Stimulated activated naive B cell treated with anti-CD40 and anti-IgM and Interleukin-4, amounts not matched to agents 10 μg/mL and 1 μg/mL and 100 μg/mL, for 72 hours (primary cell): ENCODE data around the gene XIRP2.

Experiments used
- ATAC-seq, 2 donors: fragments of 150-1000 bp; cut with Tn5 transposase; replicated peaks; 2 replicates each; pipeline ENCODE4 v1.10.0; 2021; ENCODE audit warnings: moderate library complexity in 1 of 2
- DNase-seq: peaks from one replicate; pipeline ENCODE4 v3.0.0; 2021
- H3K27ac Mint-ChIP-seq: one replicate; pipeline ENCODE4 v1.8.0; 2022; ENCODE audit warnings: mild to moderate bottlenecking, mixed read lengths
- H3K27me3 Mint-ChIP-seq, 2 donors: one replicate each; pipeline ENCODE4 v1.8.0; 2022; ENCODE audit warnings: mixed read lengths in 2 of 2
- H3K36me3 Mint-ChIP-seq, 2 donors: one replicate each; pipeline ENCODE4 v1.8.0; 2022; ENCODE audit warnings: mixed read lengths in 2 of 2, mild to moderate bottlenecking in 1 of 2
- H3K4me1 Mint-ChIP-seq, 2 donors: one replicate each; pipeline ENCODE4 v1.8.0; 2022; ENCODE audit warnings: mixed read lengths in 2 of 2, mild to moderate bottlenecking in 1 of 2
- H3K4me3 Mint-ChIP-seq, 2 donors: one replicate each; pipeline ENCODE4 v1.8.0; 2022; ENCODE audit warnings: mild to moderate bottlenecking in 2 of 2, mixed read lengths in 2 of 2, moderate library complexity in 1 of 2
- H3K9me3 Mint-ChIP-seq, 2 donors: one replicate each; pipeline ENCODE4 v1.8.0; 2022; ENCODE audit warnings: mixed read lengths in 2 of 2, mild to moderate bottlenecking in 1 of 2

Gene XIRP2

DNA sequence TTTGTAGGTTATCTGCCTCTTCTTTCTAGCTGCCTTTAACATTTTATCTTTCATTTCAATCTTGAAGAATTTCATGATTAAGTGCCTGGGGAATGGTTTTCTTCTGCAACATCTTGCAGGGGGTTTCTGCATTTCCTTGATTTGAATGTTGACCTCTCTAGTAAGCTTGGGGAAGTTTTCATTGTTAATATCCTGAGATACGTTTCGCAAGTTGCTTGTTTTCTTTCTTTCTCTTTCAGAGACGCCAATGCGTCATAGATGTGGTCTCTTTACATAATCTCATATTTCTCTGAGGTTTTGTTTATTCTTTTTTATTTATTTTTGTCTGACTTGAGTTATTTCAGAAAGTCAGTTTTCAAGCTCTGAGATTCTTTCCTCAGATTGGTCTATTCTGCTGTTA, 225.7 kb downstream of the XIRP2 start:
- DNase-seq = no peak
- Mint-ChIP-seq H3K4me3 (no peak overlapping the region), H3K27me3 (no peaks in the 10 kb centered on the region), H3K27ac (no peak overlapping the region), H3K4me1 (no peaks in the 10 kb centered on the region), H3K36me3 (no peaks in the 10 kb centered on the region), H3K9me3 (peaks cover 3 to 9% of the 10 kb centered on the region in 2 donors)
- ATAC-seq = no peak

DNA sequence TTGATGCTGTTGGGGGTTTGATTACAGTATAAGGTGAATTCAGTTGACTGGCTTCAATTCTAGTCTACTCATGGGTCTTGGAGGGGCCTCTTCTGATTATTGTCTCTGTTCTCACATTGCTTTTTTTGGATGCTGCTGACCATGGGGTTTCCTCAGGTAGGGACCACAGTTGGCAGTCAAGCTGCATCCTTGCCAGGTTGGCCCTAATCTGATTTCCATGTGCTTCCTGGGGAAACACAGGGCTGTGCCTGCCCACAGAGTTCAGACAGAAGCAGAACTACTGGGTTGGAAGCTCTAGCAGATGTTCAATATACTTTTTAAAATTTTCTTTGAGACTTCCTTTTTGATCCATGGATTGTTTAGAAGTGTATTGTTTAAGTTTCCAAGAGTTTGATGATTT, 227.3 kb downstream of the XIRP2 start:
- Mint-ChIP-seq H3K27ac (no peak overlapping the region), H3K9me3 (peaks cover 0 to 7% of the 10 kb centered on the region in 2 donors), H3K27me3 (no peaks in the 10 kb centered on the region), H3K4me1 (no peaks in the 10 kb centered on the region), H3K4me3 (no peak overlapping the region), H3K36me3 (no peaks in the 10 kb centered on the region)
- ATAC-seq = no peak
- no peak for DNase-seq

DNA sequence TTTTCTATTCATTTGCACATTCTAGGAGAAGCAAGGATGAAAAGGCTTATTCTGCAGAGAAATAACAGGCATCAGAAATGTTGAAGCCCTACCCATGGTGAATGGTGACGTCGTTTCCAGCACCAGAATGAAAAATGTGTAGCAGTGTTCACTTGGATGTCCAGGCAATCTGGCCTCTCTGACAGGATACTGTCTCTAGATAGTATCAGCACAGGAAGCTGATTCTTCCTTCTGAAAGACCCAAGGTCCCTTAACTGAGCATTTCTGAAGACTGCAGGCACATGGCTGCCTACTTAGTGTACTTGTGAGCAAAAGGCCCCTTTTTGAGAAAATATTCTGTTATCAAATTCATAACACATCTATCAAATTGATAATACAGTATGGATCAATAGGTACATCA, 234.1 kb downstream of the XIRP2 start:
- Mint-ChIP-seq H3K9me3 (no peaks in the 10 kb centered on the region), H3K4me3 (no peak overlapping the region), H3K27me3 (no peaks in the 10 kb centered on the region), H3K4me1 (no peaks in the 10 kb centered on the region), H3K27ac (no peak overlapping the region), H3K36me3 (no peaks in the 10 kb centered on the region)
- DNase-seq (no peak), ATAC-seq (no peak)

DNA sequence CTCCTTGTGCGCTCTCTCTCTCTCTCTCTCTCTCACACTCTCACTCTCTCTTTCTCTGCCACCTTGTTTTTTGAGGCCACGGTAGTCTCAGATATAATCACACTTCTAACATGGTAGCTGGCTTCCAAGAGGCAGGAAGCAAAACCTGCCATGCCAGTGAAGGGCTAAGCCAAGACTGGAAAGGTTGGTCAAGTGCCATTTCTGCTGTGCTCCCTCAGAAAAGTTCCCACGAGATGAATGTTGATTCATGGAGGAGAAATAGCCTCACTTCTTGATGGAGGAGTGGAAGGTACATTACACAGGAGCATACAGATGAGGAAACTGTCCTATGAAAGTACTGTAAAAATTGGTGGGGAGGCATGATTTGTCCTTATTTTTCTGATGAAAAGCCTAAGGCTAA, 237.9 kb downstream of the XIRP2 start:
- no peak overlapping the region for H3K4me3 Mint-ChIP-seq
- DNase-seq (no peak), ATAC-seq (no peak)
- no peak overlapping the region for H3K27ac Mint-ChIP-seq
- no peaks in the 10 kb centered on the region for H3K36me3 Mint-ChIP-seq
- H3K27me3 Mint-ChIP-seq = no peaks in the 10 kb centered on the region
- H3K9me3 Mint-ChIP-seq = no peaks in the 10 kb centered on the region
- no peaks in the 10 kb centered on the region for H3K4me1 Mint-ChIP-seq

DNA sequence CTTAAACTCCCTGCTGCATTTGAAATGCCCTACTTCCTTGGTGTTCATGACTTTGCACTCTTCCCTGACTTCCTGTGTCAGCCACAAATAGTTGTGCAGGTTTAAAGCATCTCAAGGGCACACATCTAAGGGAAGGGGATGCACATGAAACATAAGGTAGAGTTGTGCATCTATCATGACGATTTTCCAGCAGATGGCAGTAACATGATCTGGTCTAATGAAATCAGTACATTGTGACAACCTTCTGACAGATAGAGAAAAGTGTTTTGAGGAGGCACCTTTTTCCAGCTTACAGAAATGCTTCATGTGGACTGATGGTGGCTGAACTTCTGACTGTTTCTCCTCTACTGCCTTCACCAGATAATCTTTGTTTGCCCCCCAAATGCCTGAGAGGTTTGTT, 238.9 kb downstream of the XIRP2 start:
- Mint-ChIP-seq H3K4me3 (no peak overlapping the region), H3K27ac (no peak overlapping the region), H3K9me3 (no peaks in the 10 kb centered on the region), H3K27me3 (no peaks in the 10 kb centered on the region), H3K36me3 (no peaks in the 10 kb centered on the region), H3K4me1 (no peaks in the 10 kb centered on the region)
- peak; percentile 36 to 48 for ATAC-seq
- DNase-seq = no peak

DNA sequence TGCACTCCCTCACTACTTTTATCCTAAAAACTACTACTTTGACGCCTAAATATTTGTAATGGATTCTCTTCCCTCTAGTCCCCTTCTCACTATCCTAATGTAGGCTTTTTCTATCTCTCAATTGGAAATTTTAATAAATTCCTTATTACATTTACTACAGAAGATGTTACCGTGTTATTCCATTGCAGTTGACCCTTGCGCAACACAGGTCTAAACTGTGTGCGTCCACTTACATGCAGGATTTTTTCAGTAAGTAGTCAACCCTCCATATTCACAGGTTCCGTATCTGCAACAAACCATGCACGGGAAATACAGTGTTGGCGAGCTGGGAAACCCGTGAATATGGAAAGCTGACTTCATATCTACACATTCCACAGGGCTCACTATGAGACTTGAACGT, 239.8 kb downstream of the XIRP2 start:
- no peak for DNase-seq
- Mint-ChIP-seq H3K4me1 (no peaks in the 10 kb centered on the region), H3K27me3 (no peaks in the 10 kb centered on the region), H3K9me3 (no peaks in the 10 kb centered on the region), H3K4me3 (no peak overlapping the region), H3K36me3 (no peaks in the 10 kb centered on the region), H3K27ac (no peak overlapping the region)
- no peak for ATAC-seq

DNA sequence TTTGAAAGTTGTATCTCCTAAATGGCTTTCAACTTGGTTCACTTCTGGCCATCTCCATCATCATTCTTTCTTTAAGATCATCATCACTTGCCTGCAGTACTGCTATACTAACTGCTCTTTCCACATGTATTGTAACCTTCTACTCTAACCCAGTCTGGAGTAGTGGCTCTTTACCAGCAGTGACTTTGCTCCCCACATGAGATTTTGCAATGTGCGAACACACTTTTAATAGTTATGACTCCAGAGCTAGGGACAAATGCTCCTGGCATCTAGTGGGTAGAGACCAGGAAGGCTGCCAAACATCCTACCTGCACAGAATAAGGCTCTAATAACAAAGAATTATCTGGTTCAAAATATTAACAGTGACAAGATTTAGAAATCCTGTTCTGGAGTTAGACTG, 243.8 kb downstream of the XIRP2 start:
- Mint-ChIP-seq H3K4me1 (no peaks in the 10 kb centered on the region), H3K9me3 (no peaks in the 10 kb centered on the region), H3K36me3 (no peaks in the 10 kb centered on the region), H3K27ac (no peak overlapping the region), H3K4me3 (no peak overlapping the region), H3K27me3 (no peaks in the 10 kb centered on the region)
- DNase-seq (no peak), ATAC-seq (no peak)

DNA sequence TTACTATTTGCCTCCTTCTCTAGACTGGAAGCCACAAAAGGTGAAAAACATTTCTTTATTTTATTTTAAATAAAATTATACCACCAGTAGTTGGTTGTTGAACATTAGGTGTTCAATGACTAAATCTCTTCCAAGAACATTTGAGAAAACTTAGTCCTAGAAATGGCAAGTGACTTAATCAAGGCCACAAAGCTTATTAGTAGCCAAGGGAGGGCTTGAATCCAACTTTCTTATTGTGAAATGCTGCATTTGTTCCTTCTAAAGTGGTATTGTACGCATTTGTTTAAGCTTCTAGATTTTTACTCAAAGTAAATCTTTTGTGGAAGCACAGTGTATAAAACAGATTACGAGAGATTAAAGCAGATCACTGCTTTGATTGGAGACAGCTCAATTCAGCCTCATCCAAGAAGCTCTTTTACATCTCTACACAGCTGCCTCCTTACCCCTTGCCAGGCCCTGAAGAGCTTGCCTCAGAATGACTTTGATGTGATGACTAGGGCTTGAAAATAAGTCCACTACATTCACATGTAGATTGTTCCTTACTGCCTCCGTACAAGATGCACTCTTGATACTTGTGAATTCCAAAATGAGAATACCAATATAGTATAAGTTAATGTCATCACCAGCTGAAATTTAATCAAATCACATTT, 244.8 kb downstream of the XIRP2 start:
- Mint-ChIP-seq H3K27me3 (no peaks in the 10 kb centered on the region), H3K4me1 (no peaks in the 10 kb centered on the region), H3K9me3 (no peaks in the 10 kb centered on the region), H3K4me3 (no peak overlapping the region), H3K27ac (no peak overlapping the region), H3K36me3 (no peaks in the 10 kb centered on the region)
- ATAC-seq (no peak), DNase-seq (no peak)

DNA sequence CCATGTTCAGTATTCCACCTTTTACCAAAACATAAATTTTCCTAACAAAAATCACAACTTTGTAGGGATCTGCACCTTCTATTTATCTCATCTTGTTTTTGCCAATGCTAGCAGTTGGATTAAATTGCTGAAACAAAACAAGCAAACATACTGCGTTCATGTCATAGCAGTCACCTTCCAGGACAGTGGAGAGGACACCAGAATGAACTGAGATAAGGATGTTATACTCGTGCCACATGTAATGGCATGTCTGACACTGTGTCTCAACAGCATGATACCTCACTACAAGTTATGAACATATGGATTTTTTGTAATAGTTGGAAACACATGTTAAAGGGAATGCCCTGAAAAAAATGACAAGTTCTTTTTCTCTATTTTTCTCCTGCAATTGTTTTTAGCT, 245.3 kb downstream of the XIRP2 start:
- DNase-seq (no peak), ATAC-seq (no peak)
- Mint-ChIP-seq H3K4me1 (no peaks in the 10 kb centered on the region), H3K27me3 (no peaks in the 10 kb centered on the region), H3K4me3 (no peak overlapping the region), H3K27ac (no peak overlapping the region), H3K9me3 (no peaks in the 10 kb centered on the region), H3K36me3 (no peaks in the 10 kb centered on the region)

DNA sequence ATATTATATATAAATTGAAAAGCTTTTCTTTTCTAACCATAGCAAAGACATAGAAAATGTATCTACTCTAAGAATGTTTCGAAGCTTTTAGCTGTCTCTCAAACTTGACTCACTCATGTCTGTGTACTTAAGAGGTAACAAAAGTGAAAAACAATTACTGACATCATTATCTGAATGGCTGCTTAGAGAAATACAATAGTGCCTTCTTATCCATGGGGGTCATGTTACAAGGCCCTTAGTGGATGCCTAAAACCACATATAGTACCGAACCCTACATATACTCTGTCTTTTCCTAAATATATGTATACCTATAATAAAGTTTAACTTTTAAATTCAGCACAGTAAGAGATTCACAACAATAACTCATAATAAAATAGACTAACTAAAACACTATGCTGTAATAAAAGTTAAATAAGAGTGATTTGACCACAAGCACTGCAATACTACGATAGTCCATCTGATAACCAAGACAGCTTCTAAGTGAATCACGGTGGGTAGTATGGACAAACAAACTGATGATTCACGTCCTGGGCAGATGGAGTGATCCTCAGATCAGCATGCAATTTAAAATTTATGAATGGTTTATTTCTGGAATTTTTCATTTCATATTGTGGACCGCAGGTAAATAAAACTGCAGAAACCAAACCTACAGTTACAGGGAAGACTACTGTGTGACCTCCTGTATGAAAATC, 246.2 kb downstream of the XIRP2 start:
- no peak for DNase-seq

DNA sequence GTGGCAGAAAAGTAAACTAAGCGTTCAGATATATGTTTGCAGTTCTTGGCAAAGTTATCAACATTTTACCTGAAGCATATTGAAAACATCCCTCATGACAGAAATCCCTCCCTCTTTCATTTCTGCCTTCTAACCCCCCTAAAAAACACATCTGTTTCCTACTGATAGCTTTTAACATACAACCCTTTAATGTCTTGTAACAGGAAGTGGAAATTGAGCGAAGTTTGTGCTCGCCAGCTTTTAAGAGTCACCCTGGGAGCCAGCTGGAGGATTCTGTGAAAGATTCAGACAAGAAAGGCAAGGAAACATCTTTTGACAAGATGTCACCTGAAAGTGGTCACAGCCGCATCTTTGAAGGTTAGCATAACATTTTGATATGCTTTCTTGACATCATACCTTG, 247.4 kb downstream of the XIRP2 start:
- H3K27me3 Mint-ChIP-seq = no peaks in the 10 kb centered on the region

More for the DNA sequence above, 246.2 kb downstream of the XIRP2 start:
- H3K36me3 Mint-ChIP-seq = no peaks in the 10 kb centered on the region
- no peak for ATAC-seq
- H3K9me3 Mint-ChIP-seq = no peaks in the 10 kb centered on the region
- H3K4me1 Mint-ChIP-seq = no peaks in the 10 kb centered on the region
- no peak overlapping the region for H3K27ac Mint-ChIP-seq
- no peak overlapping the region for H3K4me3 Mint-ChIP-seq
- H3K27me3 Mint-ChIP-seq = no peaks in the 10 kb centered on the region

DNA sequence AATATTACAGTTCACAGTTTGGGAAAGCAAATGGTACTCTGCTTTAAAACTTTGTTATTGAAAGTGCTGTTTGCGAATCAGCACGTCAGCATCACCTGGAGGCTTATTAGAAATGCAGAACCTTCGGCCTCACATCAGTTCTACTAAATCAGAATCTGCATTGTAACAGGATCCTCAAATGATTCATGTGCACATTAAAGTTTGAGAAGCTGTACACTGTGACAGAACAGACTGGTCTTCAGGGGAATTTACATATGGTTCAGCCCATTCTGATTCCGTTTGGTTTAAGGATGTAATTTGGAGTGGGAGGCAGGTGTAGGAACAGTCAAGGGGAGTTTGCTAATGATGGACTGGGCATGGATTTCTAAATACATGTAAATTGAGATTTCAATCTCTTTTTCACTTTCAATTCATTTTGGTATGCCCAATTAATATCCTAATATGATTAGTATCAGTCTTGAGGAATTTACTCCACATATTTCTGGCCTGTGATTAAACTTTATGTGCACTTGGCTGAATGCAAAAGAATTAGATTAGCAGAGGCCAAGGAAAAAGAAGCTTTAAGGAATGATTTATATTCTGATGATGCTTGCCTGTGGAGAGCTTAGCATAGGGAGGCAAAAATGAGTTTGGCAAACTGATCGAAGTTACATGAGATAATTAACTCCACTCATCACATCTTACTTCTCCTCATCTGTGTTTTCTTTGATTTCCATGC, 248.8 kb downstream of the XIRP2 start:
- DNase-seq (no peak), ATAC-seq (no peak)
- H3K9me3 Mint-ChIP-seq = no peaks in the 10 kb centered on the region
- H3K4me3 Mint-ChIP-seq = no peak overlapping the region
- no peaks in the 10 kb centered on the region for H3K27me3 Mint-ChIP-seq
- H3K27ac Mint-ChIP-seq = no peak overlapping the region
- no peaks in the 10 kb centered on the region for H3K36me3 Mint-ChIP-seq
- H3K4me1 Mint-ChIP-seq = no peaks in the 10 kb centered on the region

More for the DNA sequence above, 247.4 kb downstream of the XIRP2 start:
- no peak for DNase-seq
- ATAC-seq = no peak
- Mint-ChIP-seq H3K4me1 (no peaks in the 10 kb centered on the region), H3K36me3 (no peaks in the 10 kb centered on the region), H3K4me3 (no peak overlapping the region), H3K9me3 (no peaks in the 10 kb centered on the region), H3K27ac (no peak overlapping the region)

DNA sequence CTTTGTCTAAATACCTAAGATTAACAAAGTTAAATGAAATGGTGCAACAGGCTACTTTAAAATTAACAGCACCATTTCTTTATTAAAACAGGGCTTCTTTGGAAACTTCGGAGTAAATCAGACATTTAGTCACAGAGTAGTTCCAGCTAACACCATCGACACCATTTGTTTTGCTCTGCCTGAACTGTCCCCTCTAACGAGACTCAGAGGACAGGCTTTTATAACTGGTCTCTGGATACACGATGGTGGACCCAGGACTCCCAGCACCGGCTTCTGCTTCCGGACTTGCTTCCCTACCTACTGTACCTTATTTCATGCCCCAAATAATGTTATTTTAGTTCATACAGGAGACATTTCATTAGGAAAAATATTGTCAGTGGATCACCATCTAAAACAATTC, 252.1 kb downstream of the XIRP2 start:
- Mint-ChIP-seq H3K4me1 (no peaks in the 10 kb centered on the region), H3K9me3 (no peaks in the 10 kb centered on the region), H3K27me3 (no peaks in the 10 kb centered on the region), H3K36me3 (no peaks in the 10 kb centered on the region), H3K4me3 (no peak overlapping the region), H3K27ac (no peak overlapping the region)
- DNase-seq = no peak
- no peak for ATAC-seq

DNA sequence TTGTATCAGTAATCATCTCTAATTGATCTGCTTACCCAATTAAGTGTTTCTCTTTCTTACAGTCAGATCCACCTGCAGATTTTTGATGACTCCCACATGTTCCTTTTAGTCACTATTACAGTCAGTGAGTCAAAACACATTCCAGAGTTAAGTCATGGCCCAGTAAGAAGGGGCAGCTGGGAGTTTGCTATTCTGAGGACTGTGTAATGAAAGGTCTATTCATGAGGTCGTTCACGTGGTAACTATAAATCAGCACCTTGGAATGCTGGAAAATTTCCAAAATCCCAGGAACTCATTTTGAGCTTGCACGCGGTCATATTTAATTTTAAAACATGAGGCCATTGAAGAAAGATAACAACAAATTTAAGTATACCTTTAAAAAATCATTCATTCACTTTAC, 252.5 kb downstream of the XIRP2 start:
- no peaks in the 10 kb centered on the region for H3K4me1 Mint-ChIP-seq
- no peaks in the 10 kb centered on the region for H3K9me3 Mint-ChIP-seq
- H3K27ac Mint-ChIP-seq = no peak overlapping the region
- ATAC-seq = no peak
- no peaks in the 10 kb centered on the region for H3K36me3 Mint-ChIP-seq
- no peak for DNase-seq
- H3K27me3 Mint-ChIP-seq = no peaks in the 10 kb centered on the region
- H3K4me3 Mint-ChIP-seq = no peak overlapping the region

DNA sequence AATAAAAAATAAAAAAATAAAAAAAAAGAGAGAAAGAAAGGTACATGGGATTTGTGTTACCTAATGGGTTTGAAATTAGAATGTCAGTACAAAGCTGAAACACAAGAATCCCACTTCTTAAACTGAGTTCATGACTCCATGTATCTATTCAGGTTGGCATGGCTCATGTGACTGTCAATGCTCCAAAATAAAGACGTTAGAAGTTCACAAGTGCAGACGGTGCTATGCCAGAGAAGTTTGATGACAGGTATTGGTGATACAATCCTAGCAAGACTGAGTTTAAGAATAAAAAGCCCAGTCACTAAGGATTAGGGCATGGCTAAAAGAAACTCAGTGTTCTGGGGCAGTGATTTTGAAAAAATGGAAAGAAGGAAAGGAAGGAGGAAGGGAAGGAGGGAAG, 254.3 kb downstream of the XIRP2 start:
- Mint-ChIP-seq H3K27me3 (no peaks in the 10 kb centered on the region), H3K27ac (no peak overlapping the region), H3K36me3 (no peaks in the 10 kb centered on the region), H3K9me3 (no peaks in the 10 kb centered on the region), H3K4me3 (no peak overlapping the region), H3K4me1 (no peaks in the 10 kb centered on the region)
- DNase-seq (no peak), ATAC-seq (no peak)
